A549 (cell line): ENCODE data around the gene ZSCAN1. TPM values are rescaled to one million over a fixed set of nuclear protein-coding genes. Genes with fewer than 3 reads are reported as not detected.

ENCODE experiments used
- ATAC-seq, 2 experiments: fragments of 200-7000 bp in 1 of 2; fragments of >200 bp in 1 of 2; cut with Nextera tagmentation in 1 of 2; cut with Tn5 transposase in 1 of 2; 3 replicates each; pipeline versions ENCODE4 v1.8.0 to v1.9.1; 2018 to 2020; ENCODE audit warnings: mild to moderate bottlenecking in 1 of 2, moderate library complexity in 1 of 2
- CTCF ChIA-PET: fragments of 300-600 bp; sonication (Branson Sonifier 250); formaldehyde crosslinking; extraction: SDS; loops from one replicate; lab custom pipeline; 2021; ENCODE audit warnings: antibody characterized with exemption, inconsistent platforms; lab: Yijun Ruan, JAX
- POLR2A ChIA-PET: fragments of 350-600 bp; formaldehyde crosslinking; extraction: SDS; loops from one replicate; lab custom pipeline; 2021; ENCODE audit warnings: antibody characterized with exemption, inconsistent platforms; lab: Yijun Ruan, JAX
- DNase-seq, 2 experiments: peaks; one replicate each; pipeline versions ENCODE4 v3.0.0 to v3.0.0-alpha.2; 2011 to 2016; ENCODE audit warnings: low read depth in 1 of 2, low spot score in 1 of 2
- FAIRE-seq: peaks from 2 replicates; lab custom pipeline; 2011; peaks lifted over from hg19 to GRCh38; lab: Jason Lieb, UNC
- H3K27ac ChIP-seq, 2 experiments: fragments of >200 bp; sonication (Bioruptor Twin); formaldehyde crosslinking; 3 replicates each; pipeline ENCODE4 v1.5.1; 2016 to 2017
- H3K4me1 ChIP-seq: fragments of >200 bp; sonication (Bioruptor Twin); formaldehyde crosslinking; 3 replicates; pipeline ENCODE4 v1.6.1; 2016
- H3K4me2 ChIP-seq: fragments of >200 bp; sonication (Bioruptor Twin); formaldehyde crosslinking; 3 replicates; pipeline ENCODE4 v1.6.1; 2016
- H3K4me3 ChIP-seq: fragments of >200 bp; sonication (Bioruptor Twin); formaldehyde crosslinking; 3 replicates; pipeline ENCODE4 v1.5.1; 2016
- H3K9me3 ChIP-seq: fragments of >200 bp; sonication (Bioruptor Twin); formaldehyde crosslinking; 3 replicates; pipeline ENCODE4 v1.6.1; 2016
- ATOH8 ChIP-seq: fragments of 250-450 bp; sonication (Bioruptor Pico); IDR thresholded peaks from 2 replicates; pipeline ENCODE4 v1.5.0; 2020; ENCODE audit warnings: low read depth, mild to moderate bottlenecking, moderate library complexity
- BCL3 ChIP-seq: fragments of >200 bp; sonication (Bioruptor Twin); formaldehyde crosslinking; IDR thresholded peaks from 3 replicates; pipeline ENCODE4 v1.6.1; 2016
- CBX8 ChIP-seq: fragments of 200-600 bp; sonication (generic); IDR thresholded peaks from 2 replicates; pipeline ENCODE4 v1.6.1; 2016
- CHD2 ChIP-seq: fragments of 150-350 bp; IDR thresholded peaks from 2 replicates; pipeline ENCODE4 v1.6.1; 2014; ENCODE audit warnings: low read length; ENCODE audit not compliant: partially characterized antibody
- CHD4 ChIP-seq: fragments of 200-600 bp; sonication (generic); IDR thresholded peaks from 2 replicates; pipeline ENCODE4 v1.6.1; 2016; ENCODE audit warnings: antibody characterized with exemption, mild to moderate bottlenecking, borderline replicate concordance
- E2F6 ChIP-seq: IDR thresholded peaks from 2 replicates; pipeline ENCODE4 v1.6.1; 2012; ENCODE audit warnings: low read depth, borderline replicate concordance
- EHF ChIP-seq: fragments of 250-450 bp; sonication (Bioruptor Pico); IDR thresholded peaks from 2 replicates; pipeline ENCODE4 v1.5.0; 2020; ENCODE audit warnings: mild to moderate bottlenecking
- HDAC2 ChIP-seq: fragments of 200-600 bp; sonication (generic); IDR thresholded peaks from 2 replicates; pipeline ENCODE4 v1.6.1; 2016
- HMGXB4 ChIP-seq: fragments of 250-450 bp; sonication (Bioruptor Pico); IDR thresholded peaks from 2 replicates; pipeline ENCODE4 v1.5.0; 2021; ENCODE audit warnings: mild to moderate bottlenecking, moderate library complexity, borderline replicate concordance
- JUN ChIP-seq, 2 experiments: fragments of >200 bp; sonication (Bioruptor Twin); formaldehyde crosslinking; IDR thresholded peaks; 2 replicates in 1 of 2; 3 replicates in 1 of 2; pipeline ENCODE4 v1.6.1; 2016 to 2017
- JUNB ChIP-seq: fragments of >200 bp; sonication (Bioruptor Twin); formaldehyde crosslinking; IDR thresholded peaks from 2 replicates; pipeline ENCODE4 v1.6.1; 2016
- KDM1A ChIP-seq: fragments of 200-600 bp; sonication (generic); IDR thresholded peaks from 2 replicates; pipeline ENCODE4 v1.6.1; 2016; ENCODE audit warnings: low read depth, mild to moderate bottlenecking
- MAFK ChIP-seq: fragments of 450-650 bp; IDR thresholded peaks from 2 replicates; pipeline ENCODE4 v1.6.1; 2014; ENCODE audit not compliant: partially characterized antibody
- MAX ChIP-seq: IDR thresholded peaks from 2 replicates; pipeline ENCODE4 v1.6.1; 2012
- NPAS2 ChIP-seq: fragments of 250-450 bp; sonication (Bioruptor Pico); IDR thresholded peaks from 2 replicates; pipeline ENCODE4 v1.8.0; 2022; ENCODE audit warnings: mild to moderate bottlenecking, moderate library complexity, borderline replicate concordance
- PHF8 ChIP-seq: fragments of 200-600 bp; sonication (generic); IDR thresholded peaks from 2 replicates; pipeline ENCODE4 v1.6.1; 2016; ENCODE audit warnings: low read depth, mild to moderate bottlenecking, antibody characterized with exemption, moderate library complexity, borderline replicate concordance
- POLR2A ChIP-seq: IDR thresholded peaks from 2 replicates; pipeline ENCODE4 v1.6.1; 2012; ENCODE audit warnings: mild to moderate bottlenecking, low read length
- RCOR1 ChIP-seq: fragments of 150-350 bp; IDR thresholded peaks from 2 replicates; pipeline ENCODE4 v1.6.1; 2014; ENCODE audit warnings: antibody characterized with exemption, low read length, low read depth
- SREBF2 ChIP-seq: fragments of 450-650 bp; IDR thresholded peaks from 2 replicates; pipeline ENCODE4 v1.6.1; 2014; ENCODE audit warnings: mild to moderate bottlenecking, moderate library complexity
- TFCP2L1 ChIP-seq: fragments of 250-450 bp; sonication (Bioruptor Pico); IDR thresholded peaks from 2 replicates; pipeline ENCODE4 v1.5.0; 2021; ENCODE audit warnings: mild to moderate bottlenecking
- ZSCAN20 ChIP-seq: fragments of 250-450 bp; sonication (Bioruptor Pico); IDR thresholded peaks from 2 replicates; pipeline ENCODE4 v1.8.0; 2022; ENCODE audit warnings: mild to moderate bottlenecking, moderate library complexity
- WGBS: methylation state at CpG from one replicate; pipeline ENCODE4 v1.1.6; 2017; ENCODE audit errors: missing lambda C conversion rate; 5-methylcytosine and 5-hydroxymethylcytosine counted together
- polyA plus RNA-seq, 4 experiments: library from polyadenylated mRNA; depleted of rRNA in 3 of 4; stranded (reverse); fragments of >200 nt; fragmentation: RNase III in 1 of 4; extraction: RNeasy Plus Mini Kit Qiagen cat#74134 plus additional on column Dnase treatment in 1 of 4; gene quantifications; 2 replicates in 3 of 4; 3 replicates in 1 of 4; pipeline ENCODE4 v1.2.3, GENCODE V29; 2011 to 2017

Gene ZSCAN1
- polyA plus RNA-seq, 2 of the 4 experiments (the other 2 are of a cell fraction), result not detected

GRCh38 chr19:58002384-58003173 is 31.2 kb upstream of the ZSCAN1 start, which contains the start of gene ZNF606:
Gene ZNF606, minus strand, starts transcription at chr19:58002820. Its CDS starts 1,501 bp downstream, at chr19:58001319.
- CTCF ChIA-PET, result interaction anchor here (0.5 to 4.9 kb wide), 3 partner anchors 16 to 1591 kb away, joined by 3 to 17 read pairs (median 3); no protein-coding TSS in a partner anchor
- FAIRE-seq, result no peak
- peak within 1 kb of the TSS; percentile 61 for H3K4me2 ChIP-seq
- H3K27ac ChIP-seq, result peak within 1 kb of the TSS; percentile 80 to 93
- peak; percentile 87 to 95 for DNase-seq
- peak; percentile 99 to 100 for ATAC-seq
- H3K4me1 ChIP-seq, result no peaks in the 10 kb centered on the region
- POLR2A ChIA-PET, result interaction anchor here (0.6 to 2.6 kb wide), 12 partner anchors 15 to 568 kb away, joined by 3 to 12 read pairs (median 3); partner anchors contain the start of genes ZNF211, ZNF256, ZNF274 and ZNF416
- TF ChIP-seq NPAS2 (CRISPR knock-in tag), result no peak
- TF ChIP-seq E2F6, result peak; percentile 91; the same call in 1 of the 2 replicates
- TF ChIP-seq KDM1A, result peak; percentile 98
- TF ChIP-seq MAX, result peak; percentile 86
- TF ChIP-seq RCOR1, result peak; percentile 68; the same call in 1 of the 2 replicates
- no peak for TF ChIP-seq JUNB
- no peak for TF ChIP-seq CHD2
- TF ChIP-seq EHF (CRISPR knock-in tag), result 0 out of 2 replicates have a peak, but pooled peaks have one; percentile 49
- TF ChIP-seq HDAC2, result peak; percentile 92
- no peak for TF ChIP-seq ZSCAN20 (CRISPR knock-in tag)
- TF ChIP-seq HMGXB4, result peak; percentile 16; the same call in 1 of the 2 replicates
- TF ChIP-seq POLR2A, result peak; percentile 31; the same call in 1 of the 2 replicates
- peak in 1 of 2 experiments; percentile 87; a peak in 3 of 5 replicates for TF ChIP-seq JUN (IDR thresholded peaks at IDR 0.05)
- no peak for TF ChIP-seq CBX8
- TF ChIP-seq TFCP2L1 (CRISPR knock-in tag), result peak; percentile 62
- TF ChIP-seq CHD4, result peak; percentile 73; the same call in 1 of the 2 replicates
- TF ChIP-seq PHF8, result peak; percentile 88
- no peak for TF ChIP-seq SREBF2
- TF ChIP-seq BCL3, result 0 out of 3 replicates have a peak, but pooled peaks have one; percentile 27
- TF ChIP-seq ATOH8 (CRISPR knock-in tag), result 0 out of 2 replicates have a peak, but pooled peaks have one; percentile 43
- no peak for TF ChIP-seq MAFK
- WGBS, result 8% methylated on average over 21 of the region's 91 CpGs
- peaks cover 95% of the 10 kb centered on the region for H3K9me3 ChIP-seq
- H3K4me3 ChIP-seq, result peak within 1 kb of the TSS; percentile 71
